SK-N-SH treated with all-trans-retinoic acid at 6 μM for 48 hours (cell line): ENCODE measurements around the gene GIMAP5.

Experiments used
- BACH2 ChIP-seq: fragments of 250-450 bp; sonication (Bioruptor Pico); IDR thresholded peaks from 2 replicates; pipeline ENCODE4 v1.9.0; 2021; ENCODE audit warnings: mild to moderate bottlenecking, borderline replicate concordance
- ESRRG ChIP-seq: fragments of 250-450 bp; sonication (Bioruptor Pico); IDR thresholded peaks from 2 replicates; pipeline ENCODE4 v1.6.1; 2021; ENCODE audit warnings: mild to moderate bottlenecking
- GLIS3 ChIP-seq: fragments of 250-450 bp; sonication (Bioruptor Pico); IDR thresholded peaks from 2 replicates; pipeline ENCODE4 v1.5.0; 2020; ENCODE audit warnings: mild to moderate bottlenecking, moderate library complexity
- OSR1 ChIP-seq: fragments of 250-450 bp; sonication (Bioruptor Pico); IDR thresholded peaks from 2 replicates; pipeline ENCODE4 v1.8.0; 2022; ENCODE audit warnings: moderate library complexity, mild to moderate bottlenecking, inconsistent platforms
- POU6F1 ChIP-seq: fragments of 250-450 bp; sonication (Bioruptor Pico); IDR thresholded peaks from 2 replicates; pipeline ENCODE4 v1.8.0; 2021; ENCODE audit warnings: low read depth, mild to moderate bottlenecking, moderate library complexity, borderline replicate concordance
- PPARA ChIP-seq: fragments of 250-450 bp; sonication (Bioruptor Pico); IDR thresholded peaks from 2 replicates; pipeline ENCODE4 v1.5.0; 2020; ENCODE audit warnings: mild to moderate bottlenecking, borderline replicate concordance
- ZFP30 ChIP-seq: fragments of 450-650 bp; formaldehyde crosslinking; IDR thresholded peaks from 2 replicates; pipeline ENCODE4 v1.5.0; 2022; ENCODE audit warnings: mild to moderate bottlenecking, moderate library complexity

- no peak for TF ChIP-seq OSR1 (CRISPR knock-in tag)
- no peak for TF ChIP-seq ZFP30 (CRISPR knock-in tag)
- no peak for TF ChIP-seq PPARA (CRISPR knock-in tag)
- TF ChIP-seq BACH2: no peak
- no peak for TF ChIP-seq ESRRG (CRISPR knock-in tag)
- no peak for TF ChIP-seq GLIS3 (CRISPR knock-in tag)
- TF ChIP-seq POU6F1 (CRISPR knock-in tag): no peak
Observed at GRCh38 chr7:150728011-150728410, 9.2 kb upstream of the GIMAP5 start.
